Keratinocyte (primary cell): ENCODE measurements around the gene OSBPL1A. TPM values are rescaled to one million over a fixed set of nuclear protein-coding genes. Genes with fewer than 3 reads are reported as not detected.

ENCODE experiments used
- DNase-seq: peaks from one replicate; pipeline ENCODE4 v3.0.0-alpha.2; 2011; ENCODE audit warnings: low read depth, missing footprints, low spot score
- FAIRE-seq: peaks from 2 replicates; lab custom pipeline; 2011; peaks lifted over from hg19 to GRCh38; lab: Jason Lieb, UNC
- H2AFZ ChIP-seq: 2 replicates; pipeline ENCODE4 v1.6.0; 2012; ENCODE audit warnings: low read length, control low read depth, inconsistent platforms; ENCODE audit not compliant: control insufficient read depth
- H3K27ac ChIP-seq: 2 replicates; pipeline ENCODE4 v1.5.1; 2011; ENCODE audit warnings: low read length; ENCODE audit not compliant: control insufficient read depth, insufficient read depth
- H3K27me3 ChIP-seq: 3 replicates; pipeline ENCODE4 v1.6.0; 2011; ENCODE audit warnings: low read length; ENCODE audit not compliant: control insufficient read depth, insufficient read depth; ENCODE audit errors: extremely low read depth
- H3K36me3 ChIP-seq, 2 experiments: 2 replicates in 1 of 2; 3 replicates in 1 of 2; pipeline ENCODE4 v1.5.1; 2011; ENCODE audit warnings: low read length in 2 of 2, mild to moderate bottlenecking in 1 of 2; ENCODE audit not compliant: control insufficient read depth in 2 of 2, insufficient read depth in 2 of 2; ENCODE audit errors: extremely low read depth in 1 of 2
- H3K4me1 ChIP-seq: 3 replicates; pipeline ENCODE4 v1.5.1; 2011; ENCODE audit warnings: low read length; ENCODE audit not compliant: control insufficient read depth, insufficient read depth; ENCODE audit errors: extremely low read depth
- H3K4me2 ChIP-seq: 3 replicates; pipeline ENCODE4 v1.6.0; 2011; ENCODE audit warnings: low read depth, low read length; ENCODE audit not compliant: control insufficient read depth, insufficient read depth; ENCODE audit errors: extremely low read depth
- H3K4me3 ChIP-seq, 3 experiments: fragments of 200-600 bp in 1 of 3; sonication (generic) in 1 of 3; 2 replicates in 2 of 3; 3 replicates in 1 of 3; pipeline ENCODE4 v1.5.1; 2011 to 2016; ENCODE audit warnings: low read length in 3 of 3, mild to moderate bottlenecking in 3 of 3, control low read depth in 2 of 3, inconsistent platforms in 1 of 3, low read depth in 1 of 3, mixed read lengths in 1 of 3, mixed run types in 1 of 3, moderate library complexity in 1 of 3; ENCODE audit not compliant: control insufficient read depth in 2 of 3, insufficient read depth in 2 of 3; ENCODE audit errors: extremely low read depth in 1 of 3
- H3K79me2 ChIP-seq: 2 replicates; pipeline ENCODE4 v1.6.0; 2012; ENCODE audit warnings: low read length; ENCODE audit not compliant: control insufficient read depth, insufficient read depth
- H3K9ac ChIP-seq: 3 replicates; pipeline ENCODE4 v1.6.0; 2011; ENCODE audit warnings: low read length; ENCODE audit not compliant: control insufficient read depth, insufficient read depth; ENCODE audit errors: extremely low read depth
- H3K9me1 ChIP-seq: 3 replicates; pipeline ENCODE4 v1.6.0; 2011; ENCODE audit warnings: low read length; ENCODE audit not compliant: control insufficient read depth, insufficient read depth; ENCODE audit errors: extremely low read depth
- H3K9me3 ChIP-seq: 2 replicates; pipeline ENCODE4 v1.5.1; 2012; ENCODE audit warnings: low read depth, low read length; ENCODE audit not compliant: control insufficient read depth
- H4K20me1 ChIP-seq: 3 replicates; pipeline ENCODE4 v1.6.0; 2011; ENCODE audit warnings: low read length; ENCODE audit not compliant: control insufficient read depth, insufficient read depth; ENCODE audit errors: extremely low read depth
- CTCF ChIP-seq, 3 experiments: IDR thresholded peaks in 1 of 3; conservative IDR thresholded peaks in 1 of 3; optimal IDR thresholded peaks in 1 of 3; 2 replicates in 2 of 3; 3 replicates in 1 of 3; pipeline versions ENCODE3 to v1.5.1; 2011; ENCODE audit warnings: low read length in 3 of 3, mild to moderate bottlenecking in 3 of 3, moderate library complexity in 2 of 3, control low read depth in 1 of 3, inconsistent platforms in 1 of 3; ENCODE audit not compliant: insufficient read depth in 2 of 3; ENCODE audit errors: extremely low read depth in 1 of 3
- EZH2 ChIP-seq: IDR thresholded peaks from one replicate; pipeline ENCODE4 v1.6.1; 2012; ENCODE audit warnings: inconsistent platforms, mild to moderate bottlenecking, low read length, moderate library complexity
- dilution Hi-C: fragments of 300-500 bp; cut with MboI; formaldehyde crosslinking; loops from one replicate; pipeline ENCODE4 v1.7.0; 2020; ENCODE audit warnings: low sequenced_read_pairs; ENCODE audit not compliant: extremely low pct_ligation_motif_present
- polyA plus RNA-seq, 5 experiments: library from polyadenylated mRNA; depleted of rRNA in 3 of 5; stranded (reverse) in 3 of 5; stranded (forward) in 1 of 5; unstranded in 1 of 5; fragments of >200 nt; gene quantifications; 1 replicate in 1 of 5; 2 replicates in 3 of 5; 3 replicates in 1 of 5; pipeline versions ENCODE4 v1.2.1 to v1.2.3, GENCODE V29; 2011 to 2012; ENCODE audit warnings: missing spikeins in 2 of 5, low read depth in 1 of 5, low replicate concordance in 1 of 5

OSBPL1A gene
- polyA plus RNA-seq, 1 donor (not counting 4 experiments of a cell fraction or from before 2014, with no cell fraction given): 17.7 TPM

GRCh38 chr18:24293254-24293653, 104.4 kb downstream of the OSBPL1A start:
- FAIRE-seq: no peak
- no peaks in the 10 kb centered on the region for H3K9me1 ChIP-seq
- no peaks in the 10 kb centered on the region for H3K36me3 ChIP-seq
- H3K9me3 ChIP-seq: no peaks in the 10 kb centered on the region
- H3K9ac ChIP-seq: no peak overlapping the region
- no peak overlapping the region for H2AFZ ChIP-seq
- no peaks in the 10 kb centered on the region for H4K20me1 ChIP-seq
- no peak overlapping the region for H3K27ac ChIP-seq
- no peak overlapping the region for H3K4me3 ChIP-seq
- DNase-seq: no peak
- no peaks in the 10 kb centered on the region for H3K4me1 ChIP-seq
- dilution Hi-C loops: no loop called here
- no peak overlapping the region for H3K4me2 ChIP-seq
- H3K79me2 ChIP-seq: no peaks in the 10 kb centered on the region
- H3K27me3 ChIP-seq: no peaks in the 10 kb centered on the region
- TF ChIP-seq CTCF (optimal IDR thresholded peaks at IDR 0.05 in 1 of 3, IDR thresholded peaks at IDR 0.05 in 1 of 3, conservative IDR thresholded peaks at IDR 0.05 in 1 of 3; ENCODE audit: extremely low read depth in 1 of 3, insufficient read depth in 2 of 3, low read length in 3 of 3) (no peak), EZH2 (no peak)

DNA sequence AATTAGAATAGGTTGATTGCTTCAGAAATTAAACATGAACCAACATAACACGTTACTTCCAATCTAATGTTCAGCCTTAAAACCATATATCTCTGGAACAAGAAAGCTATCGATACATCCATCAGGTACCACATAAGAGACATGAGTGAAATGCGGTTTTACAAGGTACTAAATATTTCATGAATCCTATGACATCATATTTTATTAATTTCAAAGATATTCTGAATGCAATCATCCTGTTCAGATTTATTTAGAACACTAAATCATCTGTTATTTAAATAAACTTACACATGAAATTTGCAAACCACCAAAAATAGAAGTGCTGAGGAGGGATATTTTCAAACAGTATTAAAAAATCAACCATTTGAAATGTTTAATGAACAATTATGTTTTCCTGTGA, 119.0 kb downstream of the OSBPL1A start:
- FAIRE-seq (no peak), DNase-seq (no peak)
- Histone ChIP-seq H3K9ac (no peak overlapping the region), H3K36me3 (no peaks in the 10 kb centered on the region), H3K79me2 (no peaks in the 10 kb centered on the region), H3K4me3 (no peak overlapping the region), H2AFZ (no peak overlapping the region), H3K4me2 (no peak overlapping the region), H4K20me1 (no peaks in the 10 kb centered on the region), H3K27ac (no peak overlapping the region), H3K9me3 (no peaks in the 10 kb centered on the region), H3K4me1 (peaks cover 3% of the 10 kb centered on the region), H3K27me3 (no peaks in the 10 kb centered on the region), H3K9me1 (no peaks in the 10 kb centered on the region)
- TF ChIP-seq EZH2 (no peak), CTCF (optimal IDR thresholded peaks at IDR 0.05 in 1 of 3, IDR thresholded peaks at IDR 0.05 in 1 of 3, conservative IDR thresholded peaks at IDR 0.05 in 1 of 3; ENCODE audit: extremely low read depth in 1 of 3, insufficient read depth in 2 of 3, low read length in 3 of 3) (no peak)
- dilution Hi-C loops: no loop called here
